C1 segment of cervical spinal cord (tissue), 14 donors: ENCODE results near the gene SLC4A11.

Experiments
- DNase-seq, 14 donors: peaks; one replicate each; lab custom pipeline; 2025; lab: John Stamatoyannopoulos, UW

The SLC4A11 gene

DNA sequence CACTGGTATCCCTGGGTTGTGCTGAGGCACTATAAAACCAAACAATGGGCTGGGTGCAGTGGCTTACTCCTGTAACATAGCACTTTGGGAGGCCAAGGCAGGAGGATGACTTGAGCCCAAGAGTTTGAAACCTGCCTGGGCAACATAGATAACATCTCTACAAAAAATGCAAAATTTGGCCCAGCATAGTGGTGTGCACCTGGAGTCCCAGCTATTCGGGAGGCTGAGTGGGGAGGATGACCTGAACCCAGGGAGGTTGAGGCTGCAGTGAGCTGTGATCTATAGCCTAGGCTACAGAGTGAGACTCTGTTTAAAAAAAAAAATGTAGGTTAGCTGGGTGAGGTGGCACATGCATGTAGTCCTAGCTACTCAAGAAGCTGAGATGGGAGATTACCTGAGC lies 7.7 kb upstream of the SLC4A11 start:
- DNase-seq, result no peak

DNA sequence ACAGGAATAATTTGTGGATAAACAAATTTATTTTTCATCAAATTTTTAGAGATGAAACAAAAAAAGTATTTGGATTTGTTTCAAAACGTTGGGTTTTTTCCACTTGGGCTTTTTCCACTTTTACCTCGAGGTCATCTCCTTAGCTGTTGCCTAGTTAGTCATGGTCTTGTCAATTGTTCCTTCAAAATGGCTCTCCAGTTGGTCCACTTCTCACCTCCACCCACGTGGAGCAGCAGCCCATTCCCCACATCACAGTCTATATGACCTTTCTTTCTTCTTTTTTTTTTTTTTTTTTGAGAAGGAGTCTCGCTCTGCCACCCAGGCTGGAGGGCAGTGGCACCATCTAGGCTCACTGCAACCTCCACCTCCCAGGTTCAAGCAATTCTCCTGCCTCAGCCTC lies 6.7 kb upstream of the SLC4A11 start:
- DNase-seq, result no peak

DNA sequence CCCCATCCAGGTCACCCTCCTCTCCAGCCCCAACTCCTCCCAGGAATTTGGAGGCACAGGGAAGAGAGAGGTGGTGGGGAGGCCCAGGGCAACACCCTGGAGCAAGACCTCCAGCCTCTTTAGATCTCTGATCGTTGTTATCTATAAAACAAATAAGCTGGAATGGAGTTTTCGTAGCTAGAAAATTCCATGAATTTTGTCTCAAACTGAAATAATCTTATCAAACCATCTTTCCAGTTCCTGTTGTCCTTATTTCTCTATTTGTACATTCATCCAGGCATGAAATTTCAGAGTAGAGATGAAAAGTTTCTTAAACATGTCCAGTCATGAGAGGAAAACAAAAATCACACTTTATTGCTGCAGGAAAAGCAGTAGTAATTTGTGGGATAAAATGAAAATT lies 6.2 kb upstream of the SLC4A11 start:
- DNase-seq, result no peak

DNA sequence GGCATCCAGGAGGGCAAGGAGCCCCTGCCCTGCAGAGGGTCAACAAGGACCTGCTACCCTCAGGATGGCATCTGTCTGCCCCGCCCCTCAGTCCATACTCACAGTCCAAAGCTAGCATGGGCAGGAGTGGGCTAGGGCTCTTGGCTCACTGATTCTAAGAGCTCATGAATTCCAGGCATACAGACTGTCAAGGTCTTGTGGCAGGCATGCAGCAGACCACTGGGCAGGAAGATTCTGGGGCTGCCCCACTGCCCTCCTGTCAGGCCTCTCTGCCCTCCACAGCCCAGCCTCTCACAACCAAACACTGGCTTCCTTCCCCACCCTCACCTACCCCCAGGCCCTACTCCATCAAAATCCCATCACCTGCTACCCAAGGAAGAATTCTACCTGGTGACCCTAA lies 5.6 kb upstream of the SLC4A11 start:
- no peak for DNase-seq

DNA sequence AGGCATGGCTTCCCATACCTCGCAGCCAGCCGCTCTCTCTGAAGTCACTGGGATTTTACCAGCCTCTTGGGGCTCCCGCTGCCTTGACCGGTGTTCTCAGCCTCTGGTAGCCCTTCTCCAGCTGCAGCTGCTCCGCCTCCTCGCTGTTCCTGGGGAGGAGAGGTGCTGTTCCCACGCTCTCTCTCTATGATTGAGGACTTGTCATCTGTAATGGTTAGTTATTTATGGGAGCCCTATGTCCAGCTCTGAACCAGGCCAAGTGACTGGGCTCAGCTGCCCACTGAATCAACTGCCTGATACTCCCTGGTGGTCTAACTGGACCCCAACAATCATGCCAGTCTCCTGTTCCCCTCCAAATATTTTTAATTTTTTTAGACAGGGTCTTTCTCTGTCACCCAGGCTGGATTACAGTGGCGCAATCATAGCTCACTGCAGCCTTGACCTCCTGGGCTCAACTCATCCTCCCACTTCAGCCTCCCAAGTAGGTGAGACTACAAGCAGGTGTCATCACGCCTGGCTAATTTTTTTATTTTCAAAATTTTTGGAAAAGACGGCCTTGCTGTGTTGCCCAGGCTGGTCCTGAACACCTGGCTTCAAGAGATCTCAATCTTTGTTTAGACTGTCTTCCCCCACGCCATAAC lies 4.8 kb upstream of the SLC4A11 start:
- no peak for DNase-seq

DNA sequence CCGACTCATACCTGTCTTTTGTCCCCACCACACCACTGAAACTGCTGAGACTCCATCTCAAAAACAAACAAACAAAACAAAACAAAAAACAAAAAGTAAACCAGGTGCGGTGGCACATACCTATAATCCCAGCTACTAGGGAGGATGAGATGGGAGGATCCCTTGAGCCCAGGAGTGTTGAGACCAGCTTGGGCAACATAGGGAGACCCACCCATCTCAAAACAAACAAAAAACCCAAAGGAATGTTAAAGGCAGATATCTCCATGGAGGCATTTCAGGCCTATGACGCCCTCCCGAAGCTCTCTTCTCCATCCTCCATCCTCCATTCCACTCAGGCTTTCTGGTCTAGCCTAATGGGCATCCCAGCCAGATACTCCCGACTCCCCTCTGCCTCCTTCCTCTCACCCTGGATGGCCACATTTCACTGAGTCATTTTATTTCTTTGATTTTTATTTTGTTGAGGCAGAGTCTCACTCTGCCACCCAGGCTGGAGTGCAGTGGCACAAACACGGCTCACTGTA lies 3.2 kb upstream of the SLC4A11 start:
- DNase-seq, result no peak

DNA sequence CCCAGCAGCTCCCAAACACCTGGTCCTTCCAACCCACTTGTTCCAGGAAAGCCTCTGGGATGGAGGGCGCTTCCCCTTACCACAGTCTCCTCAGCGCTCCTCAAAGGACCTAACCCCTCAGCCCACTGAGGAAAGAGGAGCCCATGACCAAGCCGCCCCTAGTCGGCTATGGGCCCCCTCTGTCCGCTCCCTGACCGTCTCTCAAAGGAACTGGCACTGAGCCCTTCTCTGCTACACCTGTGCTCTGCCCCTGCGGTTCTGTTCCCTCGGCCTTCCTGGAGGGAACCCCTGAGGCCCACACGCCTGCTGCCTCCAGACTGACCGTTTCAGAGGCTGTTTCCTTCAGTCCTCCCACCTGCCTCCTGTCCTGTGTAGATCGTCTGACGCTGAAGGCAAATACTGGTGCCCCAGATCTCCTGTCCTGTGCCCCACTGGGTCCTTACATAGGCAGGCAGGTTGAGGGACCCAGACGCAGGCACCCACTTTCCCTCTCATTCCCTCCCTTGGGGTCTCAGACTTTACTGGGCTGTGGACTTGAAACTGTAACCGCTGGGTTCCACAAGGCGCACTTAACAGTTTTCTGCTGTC lies 1.9 kb upstream of the SLC4A11 start:
- no peak for DNase-seq

DNA sequence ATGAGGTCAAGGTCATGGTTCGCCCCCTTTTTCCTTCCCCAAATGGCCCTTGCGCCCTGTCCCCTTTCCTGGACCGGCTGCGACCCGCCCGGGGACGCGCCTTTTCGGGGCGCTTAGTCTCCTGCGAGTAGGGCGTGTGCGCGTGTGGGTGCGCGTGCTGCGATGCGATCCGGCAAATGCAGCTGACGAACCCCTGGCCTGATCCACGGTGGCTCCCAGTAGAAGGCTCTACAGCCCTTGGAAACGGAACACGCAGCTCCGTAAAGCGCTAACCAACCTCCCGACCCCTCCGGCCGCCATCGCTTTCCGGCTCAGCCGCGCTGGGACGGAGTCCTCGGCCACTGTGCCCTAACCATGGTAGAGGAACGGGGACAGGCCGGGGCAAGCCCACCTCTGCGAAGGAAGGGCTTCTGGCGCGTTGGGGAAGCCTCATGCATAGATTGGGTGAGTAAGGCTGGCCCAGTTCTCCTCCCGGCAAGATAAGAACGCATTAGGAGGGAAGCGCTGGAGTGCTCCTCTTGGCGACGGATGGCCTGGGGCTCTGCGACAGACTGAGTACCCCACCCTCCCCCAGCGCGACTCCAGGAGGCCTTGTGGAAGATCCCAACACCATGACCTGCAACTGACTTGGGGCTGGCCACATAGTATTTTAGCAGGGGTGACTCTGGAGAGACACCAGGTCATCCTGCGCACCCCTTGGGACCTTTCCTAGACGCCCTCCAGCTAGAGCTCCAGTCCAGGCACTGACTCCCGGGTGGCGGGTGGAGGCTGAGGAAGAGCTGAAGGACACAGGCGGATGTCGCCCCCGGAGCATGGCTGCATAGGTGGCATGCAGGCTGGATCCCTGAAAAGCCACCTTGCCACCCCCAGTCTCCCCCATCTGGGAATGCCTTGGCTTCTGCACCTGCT lies 1.1 kb upstream of the SLC4A11 start:
- DNase-seq, result no peak

DNA sequence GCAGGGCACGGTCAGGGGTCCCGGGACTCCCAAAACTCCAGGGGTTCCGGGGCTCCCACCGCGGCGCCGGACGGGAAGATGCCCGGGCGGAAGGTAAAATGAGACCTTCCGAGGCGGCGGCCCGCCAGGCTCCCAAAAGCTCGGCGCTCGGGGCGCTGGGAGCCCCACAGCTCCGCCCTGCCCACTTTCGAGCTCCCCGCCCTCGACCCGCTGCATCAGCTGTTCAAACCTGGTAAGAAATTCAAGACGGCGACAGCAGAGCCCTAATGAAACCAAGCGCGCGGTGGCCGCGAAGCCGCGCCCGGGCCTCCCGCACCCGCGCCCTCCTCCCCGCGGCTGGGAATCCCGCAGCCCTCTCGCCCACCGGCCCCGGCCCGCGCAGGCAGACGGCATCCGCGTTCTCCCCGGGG lies 369 bp downstream of the SLC4A11 start:
- no peak for DNase-seq

DNA sequence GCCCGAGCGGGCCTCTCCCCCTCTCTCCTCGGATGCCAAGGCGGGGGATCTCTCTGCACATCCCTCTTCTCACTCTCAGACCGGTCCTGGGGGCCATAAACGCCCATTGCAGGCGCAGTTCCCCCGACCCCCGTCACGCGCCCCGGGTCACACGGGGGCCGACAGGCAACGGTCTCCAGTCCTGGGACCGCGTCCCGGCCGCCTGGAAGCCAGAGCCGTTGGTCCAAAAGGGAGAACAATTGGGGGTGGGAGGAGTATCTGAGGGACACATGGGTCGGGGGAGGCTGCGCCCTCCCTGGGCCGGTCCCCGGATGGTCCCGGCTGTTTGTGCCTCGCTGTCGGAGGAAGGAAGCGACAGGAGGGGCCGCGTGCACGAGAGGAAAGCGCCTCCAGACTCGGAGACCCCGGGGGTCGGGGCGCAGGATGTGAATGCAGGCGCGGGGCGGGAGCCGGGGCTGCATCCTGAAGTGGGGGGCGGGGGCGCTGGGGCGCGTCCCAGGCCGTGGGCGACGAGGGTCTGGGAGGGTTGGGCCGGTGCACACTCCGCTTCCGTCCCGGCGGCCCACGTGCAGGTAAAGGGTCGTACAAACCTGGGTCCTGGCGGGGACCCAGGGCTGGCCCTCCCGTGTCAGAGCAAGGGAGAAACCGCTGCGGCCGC lies 903 bp downstream of the SLC4A11 start:
- DNase-seq, result no peak

DNA sequence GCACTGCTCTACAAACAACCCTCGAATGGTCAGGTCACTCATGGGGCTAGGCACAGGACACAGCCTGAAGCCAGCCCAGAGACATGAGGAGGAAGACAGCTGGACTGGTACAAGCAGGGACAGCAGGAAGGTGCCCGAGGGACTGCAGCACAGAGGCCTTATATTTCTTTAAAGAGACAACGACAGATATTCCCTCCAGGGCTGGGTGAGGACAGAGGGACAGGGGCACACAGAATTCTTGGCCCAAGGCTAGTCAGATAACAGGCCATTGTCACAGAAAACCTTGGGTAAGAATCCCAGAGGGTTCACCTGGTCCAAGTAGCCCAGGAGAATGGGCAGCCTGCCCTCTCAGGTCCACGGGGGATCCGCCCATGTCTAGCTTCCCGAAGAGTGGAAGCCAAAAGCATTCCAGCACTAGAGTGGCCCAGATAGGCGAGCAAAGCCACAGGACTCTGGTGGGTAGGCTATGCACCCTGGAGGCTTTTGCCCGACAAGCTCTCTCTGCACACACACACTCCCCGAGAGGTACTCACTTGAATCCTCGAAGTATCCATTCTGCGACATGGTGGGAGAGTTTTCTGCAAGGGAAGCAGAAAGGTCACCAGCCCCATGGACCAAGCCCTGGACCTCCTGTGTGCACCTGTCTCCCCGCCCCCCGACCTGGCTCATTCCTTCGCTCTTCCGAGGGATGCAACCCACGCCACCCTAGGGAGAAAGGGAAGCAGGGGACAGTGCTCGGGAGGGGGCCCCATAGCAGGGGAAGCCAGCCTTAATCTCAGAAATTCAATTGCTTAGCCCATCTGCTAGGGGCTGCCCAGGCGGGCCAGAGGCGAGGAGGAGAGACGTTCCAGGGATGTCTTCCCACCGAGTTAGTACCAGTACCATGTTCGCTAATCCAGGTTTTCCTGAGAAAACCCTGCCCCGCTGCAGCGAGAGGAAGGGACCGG lies 1.7 kb downstream of the SLC4A11 start:
- DNase-seq, result no peak

DNA sequence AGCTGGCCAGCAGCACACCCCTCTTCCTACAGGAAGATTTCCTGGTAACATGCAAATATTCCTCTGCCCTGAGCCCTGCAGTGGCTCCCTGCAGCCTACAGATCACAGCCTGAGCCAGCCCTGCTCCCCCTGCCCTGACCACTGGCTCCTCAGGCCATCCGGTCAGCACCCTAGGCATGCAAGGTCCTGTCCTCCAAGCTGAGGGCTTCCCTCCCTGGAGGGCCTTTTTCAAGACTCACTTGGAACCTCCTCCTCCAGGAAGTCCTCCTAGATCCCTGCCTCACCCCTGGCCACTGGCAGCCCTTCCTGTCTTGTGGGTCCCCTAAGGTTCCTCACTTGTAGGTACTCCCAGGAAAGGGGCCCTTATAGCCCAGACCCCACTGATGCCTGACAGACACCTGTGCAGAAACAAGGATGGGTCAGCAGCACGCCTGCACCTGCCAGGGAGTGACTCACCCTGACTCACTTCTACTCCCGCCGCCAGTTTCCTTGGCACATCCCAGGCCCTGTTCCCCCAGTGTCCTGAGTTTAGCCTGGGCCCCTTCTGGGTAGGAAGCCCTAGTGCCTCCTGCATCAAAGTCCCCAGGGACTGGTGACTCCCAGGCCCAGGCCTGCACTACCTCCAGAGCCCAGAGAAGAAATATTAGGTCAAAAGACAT lies 3.2 kb downstream of the SLC4A11 start:
- no peak for DNase-seq

DNA sequence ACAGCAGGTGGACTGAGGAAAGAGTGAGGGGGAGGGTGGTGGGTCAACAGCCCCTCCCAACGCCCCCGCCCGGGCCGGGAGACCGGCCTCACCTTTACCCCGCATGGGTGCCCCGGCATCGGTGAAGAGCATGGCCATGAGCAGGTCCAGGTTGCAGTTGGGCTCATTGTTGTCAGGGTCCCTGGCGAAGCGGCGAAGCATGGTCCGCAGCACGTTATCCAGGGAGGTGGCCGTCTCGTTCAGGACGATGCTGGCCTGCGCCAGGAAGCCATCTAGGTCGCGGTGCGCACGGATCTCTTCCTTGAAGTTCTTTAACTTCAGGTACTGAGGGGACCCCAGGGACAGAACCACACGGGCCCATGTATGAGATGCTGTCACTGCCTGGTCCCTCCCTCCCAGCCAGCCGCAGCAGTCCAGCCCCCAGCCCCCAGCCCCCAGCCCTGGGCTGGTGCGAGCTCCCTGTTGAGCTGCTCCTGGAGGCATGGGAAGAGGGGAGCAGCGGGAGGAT lies 4.9 kb downstream of the SLC4A11 start:
- no peak for DNase-seq

DNA sequence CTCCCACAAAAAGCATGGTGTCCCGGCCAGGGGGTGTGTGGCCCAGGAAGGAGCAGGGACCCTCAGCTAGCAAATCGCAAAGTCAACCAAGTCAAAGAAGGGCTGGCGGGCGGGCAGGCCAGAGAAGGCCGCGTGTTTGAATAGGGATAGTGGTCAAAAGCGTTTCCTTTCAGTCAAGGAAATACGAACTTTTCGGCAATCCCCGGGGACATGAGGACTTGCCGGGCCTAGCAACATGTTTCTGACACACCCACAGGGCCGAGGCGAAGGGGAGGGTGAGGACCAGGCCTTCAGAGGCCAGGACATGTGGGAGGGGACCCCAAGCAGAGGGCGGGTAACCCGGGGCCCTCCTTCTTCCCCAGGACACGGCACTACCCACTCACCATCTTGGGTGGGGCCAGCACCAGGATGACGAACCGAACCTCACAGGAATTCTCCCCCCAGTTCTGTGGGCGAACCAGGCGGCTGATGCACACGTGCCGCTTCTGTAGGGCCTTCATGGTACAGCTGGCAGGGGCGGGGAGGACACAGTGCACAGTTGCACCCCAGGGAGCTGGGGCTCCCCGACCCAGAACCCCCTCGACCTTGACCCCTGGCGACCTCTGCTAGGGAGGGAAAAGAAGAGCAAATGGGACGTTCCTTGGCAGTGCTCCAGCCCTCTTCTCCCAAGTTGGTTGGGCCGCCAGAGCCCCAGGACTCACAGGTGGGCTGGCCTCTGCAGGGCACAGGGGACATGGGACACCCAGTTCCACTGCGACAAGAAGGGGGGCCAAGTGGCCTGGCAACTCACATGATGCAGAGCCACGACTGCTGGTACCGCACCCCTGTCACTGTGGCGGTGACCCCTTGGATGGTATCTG lies 5.6 kb downstream of the SLC4A11 start:
- DNase-seq, result no peak

DNA sequence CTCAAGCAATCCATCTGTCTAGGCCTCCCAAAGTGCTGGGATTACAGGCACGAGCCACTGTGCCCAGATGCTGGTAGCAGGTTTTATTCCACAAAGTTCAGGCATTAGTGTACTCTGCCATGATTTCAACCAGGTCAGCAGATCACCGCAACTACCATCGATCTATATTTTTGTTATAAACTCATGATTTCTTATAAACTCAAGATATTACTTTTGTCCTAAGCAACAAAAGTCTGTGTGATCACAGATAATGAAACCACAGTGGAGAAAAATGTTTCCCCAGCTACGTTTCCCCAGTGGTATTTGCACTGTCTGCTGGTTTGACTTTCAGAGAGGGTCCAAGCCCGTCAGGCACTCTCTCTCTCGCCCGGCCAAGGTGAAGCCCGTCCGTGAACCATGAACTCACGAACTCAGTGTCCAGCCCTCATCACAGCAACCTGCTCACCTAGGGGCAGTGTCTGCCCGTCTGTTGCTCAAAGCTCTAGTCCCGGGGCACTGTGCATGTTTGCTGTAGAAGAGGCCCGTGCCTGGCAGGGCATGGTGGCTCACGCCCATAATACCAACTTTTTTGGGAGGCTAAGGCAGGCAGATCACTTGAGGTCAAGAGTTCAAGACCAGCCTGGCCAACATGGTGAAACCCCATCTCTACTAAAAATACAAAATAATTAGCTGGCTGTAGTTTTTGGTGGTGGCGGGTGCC lies 7.0 kb downstream of the SLC4A11 start:
- no peak for DNase-seq

DNA sequence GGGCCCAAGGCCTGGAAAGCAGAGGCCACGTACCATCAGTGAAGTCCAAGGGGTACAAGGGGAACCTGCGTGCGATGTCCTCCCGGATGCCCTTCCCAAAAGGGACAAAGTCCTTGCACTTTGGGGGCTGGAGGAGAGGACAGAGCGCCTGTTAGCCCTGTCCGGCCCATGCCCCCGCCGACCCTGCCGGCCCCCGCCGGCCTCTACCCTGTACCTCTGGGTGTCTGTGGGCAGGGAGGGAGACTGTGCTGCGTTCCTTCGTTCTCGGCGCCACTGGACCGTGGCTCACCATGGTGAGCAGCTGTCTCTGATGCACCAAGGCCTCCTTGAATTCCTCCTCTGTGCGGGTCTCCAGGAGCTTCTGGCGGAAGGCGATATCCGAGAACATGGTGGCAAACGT lies 7.9 kb downstream of the SLC4A11 start:
- no peak for DNase-seq

DNA sequence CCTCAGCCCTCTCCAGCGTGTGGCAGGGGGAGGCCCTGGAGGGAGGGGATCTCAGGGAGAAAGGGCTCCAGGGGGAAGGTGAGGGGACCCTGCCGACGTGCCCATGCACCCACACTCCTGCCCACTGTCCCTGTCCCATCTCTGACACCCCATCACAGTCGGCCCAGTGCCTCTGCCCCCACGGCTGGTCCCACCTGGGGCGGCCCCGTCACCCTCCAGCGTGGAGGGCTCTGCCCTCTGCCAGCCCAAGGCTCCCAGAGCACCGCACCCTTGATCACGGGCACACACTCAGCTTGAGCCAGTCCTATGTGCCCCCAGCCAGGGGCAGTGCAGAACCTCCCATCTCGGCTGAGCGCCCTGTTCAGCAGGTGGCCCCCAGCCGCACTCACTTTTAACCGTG lies 9.2 kb downstream of the SLC4A11 start:
- no peak for DNase-seq

DNA sequence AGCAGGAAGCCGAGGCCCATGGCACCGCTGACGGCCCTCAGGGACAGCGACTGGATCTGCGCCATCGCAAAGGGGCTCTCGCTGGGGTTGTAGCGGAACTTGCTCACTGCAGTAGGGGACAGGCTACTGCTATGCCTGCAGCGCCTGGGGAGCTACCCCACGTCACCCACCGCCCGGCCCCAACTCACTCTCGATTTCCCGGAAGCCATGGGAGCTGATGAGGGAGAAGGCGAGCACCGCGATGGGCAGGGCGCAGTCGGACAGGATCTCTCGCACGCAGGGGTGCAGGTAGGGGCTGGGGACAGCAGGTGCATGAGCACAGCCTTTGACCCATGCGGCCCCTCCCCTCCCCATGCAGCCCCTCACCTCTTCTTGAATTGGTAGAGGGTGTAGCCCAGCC lies 9.8 kb downstream of the SLC4A11 start:
- DNase-seq, result no peak

DNA sequence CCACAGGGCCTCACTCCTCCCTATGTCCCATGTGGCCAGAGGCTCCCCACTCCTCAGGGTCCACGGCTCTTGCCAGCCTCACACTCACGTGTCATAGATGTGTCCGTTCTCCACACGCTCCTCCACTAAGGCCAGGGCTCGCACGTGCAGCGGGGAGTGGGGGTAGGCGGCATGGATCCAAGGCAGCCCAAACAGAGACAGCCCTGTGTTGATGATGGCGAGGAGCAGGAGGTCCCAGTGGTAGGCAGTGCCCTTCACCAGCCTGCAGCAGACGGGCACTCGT lies 10.3 kb downstream of the SLC4A11 start:
- DNase-seq, result no peak
